ENCODE measurements around the gene MOV10. TPM values are rescaled to one million over a fixed set of nuclear protein-coding genes. Genes with fewer than 3 reads are reported as not detected.
"Not testable (repeated sequence)": the region's sequence is repeated elsewhere in the genome, so short reads cannot be mapped to it uniquely, and the experiment has no call there.

The MOV10 gene
- total RNA-seq, 2 experiments from 2014 or later: 80.6 to 89.3 TPM

DNA sequence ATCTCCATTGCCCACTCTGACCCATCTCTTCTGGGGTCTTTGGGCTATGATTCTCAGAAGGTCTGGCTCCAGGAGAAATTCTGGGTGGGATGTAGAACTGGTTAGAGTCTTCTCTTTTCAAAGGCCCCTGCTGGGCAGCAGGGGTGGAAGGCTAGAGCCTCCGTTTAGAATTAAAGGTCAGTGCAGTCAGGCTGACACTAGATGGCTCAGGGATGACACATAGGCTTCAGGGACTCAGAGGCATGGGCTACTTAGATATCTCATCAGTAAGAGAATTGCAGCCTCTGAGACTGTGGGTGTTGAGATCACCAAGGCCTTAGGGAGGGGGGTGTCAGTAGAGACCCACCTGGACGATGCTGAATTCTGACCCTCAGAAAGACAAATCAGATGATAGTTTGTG is 53.3 kb downstream of the MOV10 start:
- Mint-ChIP-seq H3K4me3 (no peak overlapping the region), H3K27ac (no peak overlapping the region), H3K4me1 (ENCODE audit: low read depth) (peaks cover 9% of the 10 kb centered on the region), H3K27me3 (peaks cover under 1% of the 10 kb centered on the region), H3K9me3 (no peaks in the 10 kb centered on the region), H3K36me3 (ENCODE audit: low read depth) (no peaks in the 10 kb centered on the region)
- intact Hi-C loops (cut with DNase I, micrococcal nuclease): no loop called here
- Histone ChIP-seq H3K36me3 (ENCODE audit: insufficient read depth, low read length) (no peaks in the 10 kb centered on the region), H3K27me3 (ENCODE audit: control insufficient read depth in 1 of 2, insufficient read depth in 2 of 2, low read length in 2 of 2) (no peaks in the 10 kb centered on the region), H3K4me3 (ENCODE audit: low read length) (no peak overlapping the region), H3K27ac (ENCODE audit: low read depth in 1 of 2, low read length in 2 of 2) (no peak overlapping the region), H3K4me1 (ENCODE audit: insufficient read depth, low read length) (peaks cover 7% of the 10 kb centered on the region), H3K9me3 (ENCODE audit: control insufficient read depth in 1 of 2, insufficient read depth in 1 of 2, low read length in 2 of 2) (no peaks in the 10 kb centered on the region)
- TF ChIP-seq, protein P1, sequence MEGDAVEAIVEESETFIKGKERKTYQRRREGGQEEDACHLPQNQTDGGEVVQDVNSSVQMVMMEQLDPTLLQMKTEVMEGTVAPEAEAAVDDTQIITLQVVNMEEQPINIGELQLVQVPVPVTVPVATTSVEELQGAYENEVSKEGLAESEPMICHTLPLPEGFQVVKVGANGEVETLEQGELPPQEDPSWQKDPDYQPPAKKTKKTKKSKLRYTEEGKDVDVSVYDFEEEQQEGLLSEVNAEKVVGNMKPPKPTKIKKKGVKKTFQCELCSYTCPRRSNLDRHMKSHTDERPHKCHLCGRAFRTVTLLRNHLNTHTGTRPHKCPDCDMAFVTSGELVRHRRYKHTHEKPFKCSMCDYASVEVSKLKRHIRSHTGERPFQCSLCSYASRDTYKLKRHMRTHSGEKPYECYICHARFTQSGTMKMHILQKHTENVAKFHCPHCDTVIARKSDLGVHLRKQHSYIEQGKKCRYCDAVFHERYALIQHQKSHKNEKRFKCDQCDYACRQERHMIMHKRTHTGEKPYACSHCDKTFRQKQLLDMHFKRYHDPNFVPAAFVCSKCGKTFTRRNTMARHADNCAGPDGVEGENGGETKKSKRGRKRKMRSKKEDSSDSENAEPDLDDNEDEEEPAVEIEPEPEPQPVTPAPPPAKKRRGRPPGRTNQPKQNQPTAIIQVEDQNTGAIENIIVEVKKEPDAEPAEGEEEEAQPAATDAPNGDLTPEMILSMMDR (IDR thresholded peaks at IDR 0.05): no peak
- CTCF ChIA-PET: no interaction called here
- no peak for ATAC-seq (ENCODE audit: poor library complexity)
- POLR2A ChIA-PET: no interaction called here
- no peak for DNase-seq

DNA sequence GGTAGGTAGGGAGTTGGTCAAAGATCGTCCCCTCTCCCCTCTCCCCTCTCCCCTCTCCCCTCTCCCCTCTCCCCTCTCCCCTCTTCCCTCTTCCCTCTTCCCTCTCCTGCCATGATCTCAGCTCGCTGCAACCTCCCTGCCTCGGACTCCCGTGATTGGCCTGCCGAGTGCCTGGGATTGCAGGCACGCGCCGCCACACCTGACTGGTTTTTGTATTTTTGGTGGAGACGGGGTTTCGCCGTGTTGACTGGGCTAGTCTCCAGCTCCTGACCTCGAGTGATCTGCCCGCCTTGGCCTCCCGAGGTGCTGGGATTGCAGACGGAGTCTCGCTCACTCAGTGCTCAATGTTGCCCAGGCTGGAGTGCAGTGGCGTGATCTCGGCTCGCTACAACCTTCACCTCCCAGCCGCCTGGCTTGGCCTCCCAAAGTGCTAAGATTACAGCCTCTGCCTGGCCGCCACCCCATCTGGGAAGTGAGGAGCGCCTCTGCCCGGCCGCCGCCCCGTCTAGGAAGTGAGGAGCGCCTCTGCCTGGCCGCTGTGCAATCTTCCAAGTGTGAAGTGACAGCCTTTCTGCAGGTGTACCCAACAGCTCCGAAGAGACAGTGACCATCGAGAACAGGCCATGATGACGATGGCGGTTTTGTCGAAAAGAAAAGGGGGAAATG is 54.0 kb downstream of the MOV10 start:
- H3K36me3 ChIP-seq (ENCODE audit: insufficient read depth, low read length); DNase-seq; H3K27me3 ChIP-seq (ENCODE audit: control insufficient read depth in 1 of 2, insufficient read depth in 2 of 2, low read length in 2 of 2); H3K27ac Mint-ChIP-seq; H3K4me3 Mint-ChIP-seq; CTCF ChIA-PET; H3K27ac ChIP-seq (ENCODE audit: low read depth in 1 of 2, low read length in 2 of 2); ATAC-seq (ENCODE audit: poor library complexity); H3K4me1 ChIP-seq (ENCODE audit: insufficient read depth, low read length); H3K9me3 Mint-ChIP-seq; H3K4me1 Mint-ChIP-seq (ENCODE audit: low read depth); intact Hi-C loops (cut with DNase I, micrococcal nuclease); POLR2A ChIA-PET; H3K36me3 Mint-ChIP-seq (ENCODE audit: low read depth); H3K9me3 ChIP-seq (ENCODE audit: control insufficient read depth in 1 of 2, insufficient read depth in 1 of 2, low read length in 2 of 2); H3K27me3 Mint-ChIP-seq; H3K4me3 ChIP-seq (ENCODE audit: low read length): not testable (repeated sequence)

DNA sequence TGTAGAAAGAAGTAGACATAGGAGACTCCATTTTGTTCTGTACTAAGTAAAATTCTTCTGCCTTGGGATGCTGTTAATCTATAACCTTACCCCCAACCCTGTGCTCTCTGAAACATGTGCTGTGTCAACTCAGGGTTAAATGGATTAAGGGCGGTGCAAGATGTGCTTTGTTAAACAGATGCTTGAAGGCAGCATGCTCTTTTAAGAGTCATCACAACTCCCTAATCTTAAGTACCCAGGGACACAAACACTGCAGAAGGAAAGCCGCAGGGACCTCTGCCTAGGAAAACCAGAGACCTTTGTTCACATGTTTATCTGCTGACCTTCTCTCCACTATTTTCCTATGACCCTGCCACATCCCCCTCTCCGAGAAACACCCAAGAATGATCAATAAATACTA is 54.6 kb downstream of the MOV10 start:
- H3K27me3 ChIP-seq (ENCODE audit: control insufficient read depth in 1 of 2, insufficient read depth in 2 of 2, low read length in 2 of 2); POLR2A ChIA-PET; H3K9me3 ChIP-seq (ENCODE audit: control insufficient read depth in 1 of 2, insufficient read depth in 1 of 2, low read length in 2 of 2); H3K4me3 Mint-ChIP-seq; H3K4me1 Mint-ChIP-seq (ENCODE audit: low read depth); ATAC-seq (ENCODE audit: poor library complexity); H3K27me3 Mint-ChIP-seq; H3K4me1 ChIP-seq (ENCODE audit: insufficient read depth, low read length); H3K36me3 Mint-ChIP-seq (ENCODE audit: low read depth); H3K9me3 Mint-ChIP-seq; H3K27ac ChIP-seq (ENCODE audit: low read depth in 1 of 2, low read length in 2 of 2); intact Hi-C loops (cut with DNase I, micrococcal nuclease); H3K36me3 ChIP-seq (ENCODE audit: insufficient read depth, low read length); H3K4me3 ChIP-seq (ENCODE audit: low read length); DNase-seq; CTCF ChIA-PET; H3K27ac Mint-ChIP-seq: not testable (repeated sequence)

DNA sequence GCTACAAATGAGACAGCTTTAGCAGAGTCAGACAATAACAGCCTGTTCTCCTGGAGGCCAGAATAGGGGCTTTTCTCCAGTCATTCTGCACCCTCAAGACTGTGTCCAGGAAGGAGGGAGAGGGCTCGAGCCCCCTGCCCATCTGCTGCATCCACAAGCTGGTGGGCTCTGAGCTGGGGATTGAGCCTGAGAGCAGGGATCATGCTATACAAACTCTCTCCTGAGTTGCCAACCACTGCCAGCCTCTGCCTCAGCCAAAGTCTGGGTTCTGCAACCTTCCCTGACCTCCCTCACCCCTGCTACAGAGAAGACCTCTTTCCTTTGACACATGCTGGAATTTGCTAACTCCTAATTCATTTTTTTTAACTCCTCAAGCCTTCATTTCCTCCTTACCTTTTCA is 55.5 kb downstream of the MOV10 start:
- CTCF ChIA-PET: interaction anchor here (0.7 kb wide), 1 partner anchor 14 kb away, joined by 3 read pairs; no protein-coding TSS in a partner anchor
- POLR2A ChIA-PET: interaction anchor here (1.1 kb wide), 1 partner anchor 28 kb away, joined by 3 read pairs; no protein-coding TSS in a partner anchor
- TF ChIP-seq, protein P1 (IDR thresholded peaks at IDR 0.05): no peak
- Histone ChIP-seq H3K4me3 (ENCODE audit: low read length) (no peak overlapping the region), H3K27me3 (ENCODE audit: control insufficient read depth in 1 of 2, insufficient read depth in 2 of 2, low read length in 2 of 2) (no peaks in the 10 kb centered on the region), H3K4me1 (ENCODE audit: insufficient read depth, low read length) (no peaks in the 10 kb centered on the region), H3K9me3 (ENCODE audit: control insufficient read depth in 1 of 2, insufficient read depth in 1 of 2, low read length in 2 of 2) (no peaks in the 10 kb centered on the region), H3K27ac (ENCODE audit: low read depth in 1 of 2, low read length in 2 of 2) (no peak overlapping the region), H3K36me3 (ENCODE audit: insufficient read depth, low read length) (no peaks in the 10 kb centered on the region)
- Mint-ChIP-seq H3K36me3 (ENCODE audit: low read depth) (no peaks in the 10 kb centered on the region), H3K9me3 (no peaks in the 10 kb centered on the region), H3K27me3 (peaks cover 14% of the 10 kb centered on the region), H3K4me3 (no peak overlapping the region), H3K4me1 (ENCODE audit: low read depth) (no peaks in the 10 kb centered on the region), H3K27ac (no peak overlapping the region)
- intact Hi-C loops (cut with DNase I, micrococcal nuclease): no loop called here
- DNase-seq: no peak
- ATAC-seq (ENCODE audit: poor library complexity): no peak
